Stimulated activated CD4-positive, alpha-beta T cell treated with anti-CD3 and anti-CD28 coated beads, Interleukin-1b, Interleukin-23, amount 100 ng/mL, for 1 hour (primary cell): ENCODE measurements around the gene DMPK.
"Not testable (repeated sequence)": the region's sequence is repeated elsewhere in the genome, so short reads cannot be mapped to it uniquely, and the experiment has no call there.

Experiments
- DNase-seq, 2 donors: peaks; one replicate each; pipeline ENCODE4 v3.0.0-alpha.2; 2020; ENCODE audit warnings: low read depth in 2 of 2

DMPK gene

GRCh38 chr19:45746866-45747265, 35.4 kb downstream of the DMPK start:
- DNase-seq: no peak

- DNase-seq: no peak
These were observed 36.7 kb downstream of the DMPK start for GRCh38 chr19:45745606-45746005.

DNA sequence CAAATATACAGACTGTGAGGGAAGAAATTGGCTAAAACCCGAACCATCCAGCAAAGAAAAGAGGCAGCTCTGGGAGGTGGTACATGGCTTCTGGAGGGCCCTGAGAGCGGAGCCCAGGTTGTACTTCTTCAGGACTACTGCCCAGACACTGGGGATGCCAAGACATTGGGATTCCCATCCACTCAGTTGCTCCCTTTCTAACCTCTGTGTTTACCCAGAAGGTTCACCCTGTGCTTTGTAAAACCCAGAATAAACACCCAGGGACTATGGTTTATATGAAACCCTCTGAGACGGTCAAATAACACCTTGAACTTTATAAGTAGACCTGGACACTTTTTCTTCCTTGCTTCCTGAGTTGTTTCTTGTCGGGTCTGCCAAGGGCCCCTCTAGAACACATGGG, 39.3 kb downstream of the DMPK start:
- no peak for DNase-seq

DNA sequence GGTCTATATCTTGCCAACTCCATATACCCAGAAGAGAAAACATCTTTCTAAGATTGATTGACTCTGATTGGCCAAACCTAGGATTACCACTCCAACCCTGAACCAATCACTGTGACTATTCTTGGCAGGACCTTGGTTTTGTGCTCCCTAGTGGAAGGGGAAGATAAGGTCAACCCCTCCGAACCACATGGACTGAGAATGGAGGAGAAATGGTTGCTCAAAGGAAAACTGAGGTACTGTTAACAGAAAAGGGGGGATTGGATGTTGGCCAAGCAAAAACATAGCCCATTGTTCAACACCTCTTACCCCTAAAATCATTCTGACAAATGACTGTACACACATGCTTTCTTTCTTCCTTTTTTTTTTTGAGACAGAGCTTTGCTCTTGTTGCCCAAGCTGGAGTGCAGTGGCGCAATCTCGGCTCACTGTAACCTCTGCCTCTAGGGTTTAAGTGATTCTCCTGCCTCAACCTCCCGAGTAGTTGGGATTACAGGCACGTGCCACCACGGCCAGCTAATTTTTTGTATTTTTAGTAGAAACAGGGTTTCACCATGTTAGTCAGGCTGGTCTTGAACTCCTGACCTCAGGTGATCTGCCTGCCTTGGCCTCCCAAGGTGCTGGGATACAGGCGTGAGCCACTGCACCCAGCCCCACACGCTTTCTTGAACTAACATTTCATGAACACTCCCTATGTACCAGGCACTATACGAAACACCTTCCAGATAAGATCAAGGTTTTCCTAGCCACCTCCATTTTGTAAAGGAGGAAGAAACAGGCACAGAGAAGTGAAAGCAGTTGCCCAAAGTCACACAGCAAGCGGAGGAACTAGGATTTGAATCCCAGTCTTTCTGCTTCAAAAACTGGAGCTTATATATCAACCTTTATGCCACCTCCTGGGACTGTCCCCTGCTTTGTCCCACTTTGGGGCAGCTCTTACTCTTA, 42.5 kb downstream of the DMPK start:
- DNase-seq: no peak

- no peak for DNase-seq
These were observed 49.0 kb downstream of the DMPK start, which contains the start of gene MEIOSIN for GRCh38 chr19:45733160-45733810. Gene MEIOSIN (plus strand): TSS chr19:45733439. CDS start chr19:45735377, 1,938 bp downstream.

- DNase-seq: peak; percentile 77 to 80
These were observed 51.7 kb downstream of the DMPK start, which contains the start of gene FBXO46 for GRCh38 chr19:45730368-45731288. Gene FBXO46 (minus strand): TSS chr19:45730896. CDS start chr19:45713495, 17,401 bp downstream.

DNA sequence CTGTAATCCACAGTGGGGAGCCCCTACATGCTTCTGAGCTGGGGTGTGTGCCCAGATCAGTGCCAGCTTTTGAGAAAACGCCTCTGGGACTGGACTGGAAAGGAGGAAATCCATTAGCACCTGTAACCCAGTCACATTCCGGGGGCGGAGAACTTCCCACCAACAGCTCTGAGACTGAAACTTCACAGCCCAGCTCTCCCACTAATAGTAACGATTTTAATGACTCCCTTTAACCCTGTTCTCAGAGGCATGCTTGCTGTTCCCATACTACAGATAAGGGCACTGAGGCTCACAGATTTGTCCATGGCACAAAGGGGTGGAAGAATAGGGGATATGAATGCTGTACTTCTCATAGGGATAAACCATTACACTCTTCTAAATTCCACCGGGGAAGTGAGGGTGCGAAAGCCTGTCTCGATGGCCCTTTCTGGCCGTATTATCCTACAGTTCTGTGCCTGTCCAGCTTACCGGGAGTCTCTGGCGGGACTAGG, 52.4 kb downstream of the DMPK start:
- no peak for DNase-seq

DNA sequence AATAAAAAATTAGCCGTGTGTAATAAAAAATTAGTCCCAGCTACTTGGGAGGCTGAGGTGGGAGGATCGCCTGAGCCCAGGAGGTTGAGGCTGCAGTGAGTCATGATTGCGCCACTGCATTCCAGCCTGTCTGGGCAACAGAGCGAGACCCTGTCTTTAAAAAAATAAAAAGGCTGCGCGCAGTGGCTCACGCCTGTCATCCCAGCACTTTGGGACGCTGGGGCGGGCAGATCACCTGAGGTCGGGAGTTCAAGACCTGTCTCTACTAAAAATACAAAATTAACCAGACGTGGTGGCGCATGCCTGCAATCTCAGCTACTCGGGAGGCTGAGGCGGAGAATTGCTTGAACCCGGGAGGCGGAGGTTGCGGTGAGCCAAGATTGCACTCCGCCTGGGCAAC, 53.6 kb downstream of the DMPK start:
- DNase-seq: not testable (repeated sequence)

DNA sequence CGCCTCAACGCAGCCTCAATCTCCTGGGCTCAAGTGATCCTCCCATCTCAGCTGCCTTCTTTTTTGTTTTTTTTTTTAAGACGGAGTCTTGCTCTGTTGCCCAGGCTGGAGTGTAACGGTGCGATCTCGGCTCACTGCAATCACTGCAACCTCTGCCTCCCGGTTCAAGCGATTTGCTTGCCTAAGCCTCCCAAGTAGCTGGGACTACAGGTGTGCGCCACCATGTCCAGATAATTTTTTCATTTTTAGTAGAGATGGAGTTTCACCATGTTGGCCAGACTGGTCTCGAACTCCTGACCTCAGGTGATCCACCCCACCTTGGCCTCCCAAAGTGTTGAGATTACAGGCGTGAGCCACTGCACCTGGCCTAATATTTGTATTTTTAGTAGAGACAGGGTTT, 62.2 kb downstream of the DMPK start:
- DNase-seq: not testable (repeated sequence)
